MV-4-11 (cell line): ENCODE data around the gene BEST3.

ENCODE experiments used
- DNase-seq: peaks from one replicate; lab custom pipeline; 2025; lab: John Stamatoyannopoulos, UW

Gene BEST3

GRCh38 chr12:69698769-69699540 lies at the start of gene BEST3:
Gene BEST3, minus strand, starts transcription at chr12:69699303. Its CDS starts 1,505 bp downstream, at chr12:69697798.
- DNase-seq = no peak

- DNase-seq = no peak
Observed at GRCh38 chr12:69744109-69744508, 45.0 kb upstream of the BEST3 start.

- DNase-seq = peak; percentile 19
Observed at GRCh38 chr12:69739287-69740191, 40.4 kb upstream of the BEST3 start.

GRCh38 chr12:69738351-69739286 lies 39.5 kb upstream of the BEST3 start, which contains the start of gene RAB3IP:
Gene RAB3IP, plus strand, starts transcription at chr12:69738860. Its CDS starts 16,549 bp downstream, at chr12:69755409.
- peak; percentile 62 for DNase-seq

GRCh38 chr12:69733638-69734037 lies 34.5 kb upstream of the BEST3 start:
- no peak for DNase-seq

GRCh38 chr12:69732088-69732487 lies 33.0 kb upstream of the BEST3 start:
- DNase-seq = no peak

GRCh38 chr12:69726922-69727321 lies 27.8 kb upstream of the BEST3 start:
- DNase-seq = no peak

GRCh38 chr12:69720750-69721149 lies 21.6 kb upstream of the BEST3 start:
- DNase-seq = no peak

GRCh38 chr12:69719336-69720316 lies 20.5 kb upstream of the BEST3 start:
- DNase-seq = no peak

GRCh38 chr12:69714542-69714941 lies 15.4 kb upstream of the BEST3 start:
- DNase-seq = no peak

GRCh38 chr12:69712826-69713225 lies 13.7 kb upstream of the BEST3 start:
- no peak for DNase-seq

GRCh38 chr12:69708649-69709048 lies 9.5 kb upstream of the BEST3 start:
- no peak for DNase-seq

GRCh38 chr12:69704357-69704756 lies 5.3 kb upstream of the BEST3 start:
- no peak for DNase-seq

GRCh38 chr12:69703146-69703642 lies 4.1 kb upstream of the BEST3 start:
- no peak for DNase-seq

- DNase-seq = no peak
Observed at GRCh38 chr12:69701826-69702225, 2.7 kb upstream of the BEST3 start.

GRCh38 chr12:69698054-69698453 lies 1.0 kb downstream of the BEST3 start:
- no peak for DNase-seq

- no peak for DNase-seq
Observed at GRCh38 chr12:69694123-69694522, 5.0 kb downstream of the BEST3 start.

- no peak for DNase-seq
Observed at GRCh38 chr12:69689638-69690037, 9.5 kb downstream of the BEST3 start.

- peak; percentile 47 for DNase-seq
Observed at GRCh38 chr12:69688471-69689427, 10.4 kb downstream of the BEST3 start.
